IMR-90 (cell line): ENCODE data around the gene DKK3.

ENCODE experiments used
- BHLHE40 ChIP-seq: fragments of 150-350 bp; IDR thresholded peaks from 2 replicates; pipeline ENCODE4 v1.6.1; 2016; ENCODE audit warnings: mild to moderate bottlenecking, low read depth, low read length
- CTCF ChIP-seq: conservative IDR thresholded peaks from 2 replicates; pipeline ENCODE4 v1.5.1; 2012; ENCODE audit warnings: mild to moderate bottlenecking, low read depth, low read length, improper control_type of control experiment

DNA sequence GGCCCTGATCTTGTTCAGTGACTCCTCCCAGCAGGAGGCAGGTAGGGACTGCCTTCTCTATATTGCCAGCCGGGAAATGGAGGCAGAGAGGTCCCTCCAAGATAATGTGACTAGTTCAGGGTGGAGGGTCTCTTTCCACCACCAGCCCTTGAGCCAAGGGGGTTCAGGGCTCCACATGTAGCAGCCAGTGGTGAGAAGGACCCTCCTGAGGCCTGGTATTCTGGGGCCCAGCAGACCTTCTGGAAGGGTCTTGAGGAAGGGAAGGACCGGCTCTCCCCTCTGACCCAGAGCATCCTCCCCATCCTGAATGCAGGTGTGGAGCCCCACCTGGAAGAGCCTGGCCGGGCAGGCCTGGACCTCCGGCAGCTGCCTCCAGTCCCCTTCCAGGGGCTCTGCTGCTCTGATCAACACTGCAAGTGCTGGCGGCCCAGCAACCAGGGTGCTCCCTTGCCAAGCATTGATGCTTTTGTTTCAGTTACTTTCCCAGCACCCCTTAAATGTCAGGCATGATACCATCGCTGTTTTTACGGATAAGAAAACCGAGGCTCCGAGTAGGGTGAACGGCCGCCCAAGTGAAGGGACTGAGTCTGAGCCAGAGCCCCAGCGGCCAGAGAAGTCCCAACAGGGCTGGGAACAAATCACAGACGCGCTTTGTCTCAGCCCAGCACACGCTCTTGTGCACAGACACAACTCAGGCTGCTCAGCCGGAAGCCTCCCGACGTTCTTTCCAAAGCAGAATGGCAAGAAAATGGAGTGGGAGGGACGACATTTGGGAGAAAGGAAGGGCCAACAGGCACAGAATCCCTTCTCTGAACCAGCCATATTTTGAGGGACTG, 38.8 kb downstream of the DKK3 start:
- TF ChIP-seq BHLHE40 (no peak), CTCF (no peak)
